Activated CD4-positive, alpha-beta T cell treated with anti-CD3 and anti-CD28 coated beads for 48 hours (primary cell): Measurements from ENCODE around the gene RIMBP2.

Source experiments
- DNase-seq: peaks from one replicate; pipeline ENCODE4 v3.0.0-alpha.2; 2020

RIMBP2 gene

DNA sequence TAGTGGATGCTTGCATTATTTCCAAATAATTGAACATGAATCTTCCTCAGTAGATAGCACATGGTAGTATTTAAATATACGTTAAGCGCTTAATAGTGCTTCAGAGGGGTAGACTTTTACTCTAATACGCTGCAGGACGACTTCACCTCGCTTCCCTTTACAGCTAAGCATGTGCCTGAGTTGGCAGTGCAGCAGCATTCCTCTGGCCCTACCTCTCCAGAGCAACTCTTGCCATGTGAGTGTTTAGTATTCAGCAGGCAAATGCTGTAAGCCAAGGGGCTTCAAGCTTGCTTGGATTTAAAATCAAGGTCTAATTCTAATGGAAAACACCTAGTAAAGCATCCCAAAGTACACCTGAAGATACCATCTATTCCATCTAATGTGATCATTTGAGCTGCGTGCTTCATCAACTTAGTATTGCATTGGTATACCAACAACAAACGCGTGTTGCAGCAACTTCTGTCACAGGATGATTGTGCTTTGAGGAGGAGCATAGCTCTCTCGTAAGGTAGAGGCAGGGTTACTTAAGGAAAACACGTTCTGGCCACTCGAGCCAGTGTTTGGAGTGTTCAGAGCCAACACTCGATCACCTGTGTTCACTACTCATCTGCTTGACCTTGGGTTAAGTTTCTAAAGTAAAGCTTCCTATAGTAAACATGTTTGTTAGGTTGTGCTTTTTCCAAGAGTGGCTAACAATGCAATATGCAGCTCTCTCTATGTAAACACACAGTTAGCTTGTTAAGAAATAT lies 317.8 kb downstream of the RIMBP2 start:
- DNase-seq, result no peak

- no peak for DNase-seq
Measured at GRCh38 chr12:130396667-130397066, 319.4 kb downstream of the RIMBP2 start.

GRCh38 chr12:130394906-130395305 lies 321.2 kb downstream of the RIMBP2 start:
- DNase-seq, result no peak

- DNase-seq, result no peak
Measured at GRCh38 chr12:130391186-130391585, 324.9 kb downstream of the RIMBP2 start.

- DNase-seq, result no peak
Measured at GRCh38 chr12:130385193-130385592, 330.9 kb downstream of the RIMBP2 start.

- DNase-seq, result no peak
Measured at GRCh38 chr12:130384234-130384633, 331.9 kb downstream of the RIMBP2 start.

- no peak for DNase-seq
Measured at GRCh38 chr12:130382818-130383217, 333.3 kb downstream of the RIMBP2 start.

- no peak for DNase-seq
Measured at GRCh38 chr12:130375296-130376287, 340.5 kb downstream of the RIMBP2 start.

GRCh38 chr12:130374083-130374482 lies 342.0 kb downstream of the RIMBP2 start:
- DNase-seq, result no peak

DNA sequence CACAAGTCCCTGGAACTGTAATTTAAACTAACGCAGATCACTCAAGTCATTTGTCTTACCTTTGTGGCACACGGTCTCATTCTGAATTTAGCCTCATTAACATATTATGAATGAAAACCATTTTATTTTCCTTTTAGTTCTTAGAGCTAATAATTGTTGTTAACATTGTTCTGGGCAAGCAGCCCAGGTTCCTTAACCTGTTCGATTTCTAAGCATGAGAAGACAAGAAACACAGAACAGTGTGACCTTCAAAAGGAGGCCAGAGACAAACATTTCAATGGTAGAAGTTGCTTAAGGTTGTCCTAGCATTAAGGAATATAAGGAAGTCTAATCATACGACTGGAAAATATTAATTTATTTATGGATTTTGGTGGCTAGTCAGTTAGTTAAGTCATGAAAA lies 343.2 kb downstream of the RIMBP2 start:
- no peak for DNase-seq

DNA sequence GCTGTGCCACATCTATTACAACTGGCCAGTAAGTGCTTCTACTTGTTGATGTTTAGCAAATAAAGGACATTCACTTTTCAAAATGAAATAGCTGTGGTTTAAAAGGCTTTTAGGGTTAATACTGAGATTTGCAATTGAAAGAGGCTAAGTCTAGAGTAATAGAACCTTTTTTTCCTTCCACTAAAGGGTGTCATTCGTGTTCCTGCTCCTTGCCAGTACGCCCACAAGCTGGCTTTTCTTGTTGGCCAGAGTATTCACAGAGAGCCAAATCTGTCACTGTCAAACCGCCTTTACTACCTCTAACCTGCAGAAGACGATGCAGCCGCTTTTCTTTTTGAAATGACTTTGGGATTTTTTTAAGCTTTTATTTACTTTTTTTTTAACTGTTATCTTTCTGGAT lies 344.8 kb downstream of the RIMBP2 start:
- DNase-seq, result no peak

DNA sequence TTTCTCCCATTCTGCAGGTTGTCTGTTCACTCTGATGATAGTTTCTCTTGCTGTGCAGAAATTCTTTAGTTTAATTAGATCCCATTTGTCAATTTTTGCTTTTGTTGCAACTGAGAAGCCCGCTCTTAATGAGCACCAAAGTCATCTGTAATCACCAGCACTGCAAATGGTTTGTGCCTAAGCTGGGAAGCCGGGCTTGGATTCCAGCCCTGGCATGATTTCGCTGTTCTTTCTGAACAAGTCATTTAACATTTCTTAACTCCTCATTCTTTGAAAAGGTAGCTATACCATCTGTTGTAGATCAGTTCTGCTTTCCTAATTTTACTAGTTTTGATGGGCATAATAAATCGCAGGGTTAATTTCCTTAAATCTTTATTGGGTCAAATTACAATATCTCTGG lies 346.3 kb downstream of the RIMBP2 start:
- no peak for DNase-seq

- DNase-seq, result no peak
Measured at GRCh38 chr12:130367523-130367922, 348.6 kb downstream of the RIMBP2 start.

DNA sequence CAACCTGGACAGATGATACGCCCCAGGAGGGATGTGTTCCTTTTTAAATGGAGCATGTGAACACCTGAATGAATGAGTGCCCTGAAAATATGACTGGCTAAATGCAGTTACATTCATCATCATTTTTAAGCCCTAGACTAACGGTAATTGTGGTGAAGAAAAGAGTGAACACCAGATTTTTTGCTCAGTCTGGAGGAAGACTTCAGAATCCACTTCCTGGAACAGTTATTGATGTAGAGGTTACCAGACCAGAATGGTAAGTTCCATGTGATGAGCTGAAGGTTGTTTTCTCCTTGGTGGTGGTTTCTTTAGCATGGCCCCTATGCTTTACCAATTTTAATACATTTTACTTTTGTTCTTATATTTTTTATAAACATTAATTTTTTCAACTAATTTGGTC lies 349.1 kb downstream of the RIMBP2 start:
- no peak for DNase-seq

DNA sequence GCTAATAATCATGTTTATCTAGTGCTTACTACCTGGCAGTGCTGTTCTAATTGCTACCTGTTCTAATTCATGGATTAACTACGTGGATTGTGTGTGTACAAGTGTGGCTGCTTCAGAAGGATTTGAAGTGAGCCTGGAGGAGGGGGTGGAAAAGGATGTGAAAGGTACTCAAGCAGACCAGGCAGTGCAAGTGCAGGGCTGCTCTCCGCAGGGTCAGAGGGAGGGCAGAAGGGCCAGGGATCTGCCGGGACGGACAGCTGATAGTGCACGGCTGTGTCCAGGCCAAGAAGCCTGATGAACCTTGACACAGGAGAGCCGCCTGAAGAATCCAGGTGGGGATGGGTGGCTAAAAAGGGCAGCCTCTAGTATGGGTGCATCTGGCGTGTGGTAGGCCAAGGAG lies 349.9 kb downstream of the RIMBP2 start:
- no peak for DNase-seq

- no peak for DNase-seq
Measured at GRCh38 chr12:130364578-130364977, 351.5 kb downstream of the RIMBP2 start.

- no peak for DNase-seq
Measured at GRCh38 chr12:130362060-130362459, 354.0 kb downstream of the RIMBP2 start.

GRCh38 chr12:130357729-130358330 lies 358.3 kb downstream of the RIMBP2 start:
- DNase-seq, result no peak

- no peak for DNase-seq
Measured at GRCh38 chr12:130357241-130357640, 358.9 kb downstream of the RIMBP2 start.

DNA sequence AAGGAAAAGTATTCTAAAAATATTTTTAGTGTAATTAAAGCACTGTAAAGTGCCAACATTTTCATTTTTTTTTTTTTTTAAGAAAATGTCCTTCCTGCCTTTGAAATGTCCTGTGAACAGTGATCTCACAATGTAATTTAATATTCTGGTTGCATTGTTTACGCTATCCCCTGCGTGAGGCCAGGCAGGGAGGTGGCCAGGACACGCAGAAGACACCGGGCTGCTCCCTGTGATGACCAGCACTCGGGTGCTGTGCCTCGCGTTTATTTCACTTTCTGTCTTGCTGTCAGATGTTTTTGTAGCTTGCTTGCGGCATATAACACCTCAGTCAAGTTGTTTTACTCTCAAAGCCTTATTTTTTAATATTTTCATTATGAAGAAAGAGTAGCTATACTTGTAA lies 359.9 kb downstream of the RIMBP2 start:
- no peak for DNase-seq

GRCh38 chr12:130354407-130354806 lies 361.7 kb downstream of the RIMBP2 start:
- no peak for DNase-seq

DNA sequence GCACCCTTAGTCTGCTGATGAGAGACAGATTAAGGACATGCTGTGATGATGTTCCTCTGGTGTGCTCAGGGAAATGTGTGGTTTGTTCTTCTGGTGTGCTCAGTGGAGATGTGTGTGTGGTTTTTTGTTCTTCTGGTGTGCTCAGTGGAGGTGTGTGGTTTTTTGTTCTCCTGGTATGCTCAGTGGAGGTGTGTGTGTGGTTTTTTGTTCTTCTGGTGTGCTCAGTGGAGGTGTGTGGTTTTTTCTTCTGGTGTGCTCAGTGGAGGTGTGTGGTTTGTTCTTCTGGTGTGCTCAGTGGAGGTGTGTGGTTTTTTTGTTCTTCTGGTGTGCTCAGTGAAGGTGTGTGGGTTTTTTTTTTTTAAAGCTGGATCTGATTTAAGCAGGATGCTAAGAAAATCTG lies 363.0 kb downstream of the RIMBP2 start:
- no peak for DNase-seq

DNA sequence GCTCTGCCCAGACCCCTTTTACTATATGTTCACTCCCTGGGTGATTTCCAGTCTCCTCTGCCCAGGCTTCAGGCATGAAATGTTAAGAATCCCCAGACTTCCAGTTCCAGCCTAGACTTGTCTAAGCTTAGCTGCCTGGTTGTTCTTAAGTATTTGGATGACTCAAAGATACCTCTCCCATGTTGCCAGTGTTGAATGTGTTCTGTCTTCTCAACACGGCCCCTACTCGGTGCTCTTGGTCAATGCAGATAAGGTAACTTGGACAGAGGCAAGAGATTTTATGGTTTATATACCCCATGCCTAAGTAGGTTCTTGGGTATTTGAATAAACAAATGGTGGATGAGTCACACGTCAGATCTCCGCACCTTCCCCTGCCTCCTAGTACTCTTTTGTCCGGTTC lies 364.8 kb downstream of the RIMBP2 start:
- DNase-seq, result no peak

GRCh38 chr12:130350715-130351114 lies 365.4 kb downstream of the RIMBP2 start:
- DNase-seq, result no peak
